Cardiac muscle cell (in vitro differentiated cells and primary cell): Measurements from ENCODE around the gene PGAM5. TPM values are rescaled to one million over a fixed set of nuclear protein-coding genes. Genes with fewer than 3 reads are reported as not detected.
A peak's percentile ranks its signal among the peaks of the same experiment; 100 is the strongest.

Experiments used
- DNase-seq, 2 donors: peaks; one replicate each; pipeline versions ENCODE4 v3.0.0 to v3.0.0-alpha.2; 2010 to 2017; ENCODE audit warnings: low read depth in 1 of 2, low spot score in 1 of 2
- H3K27ac ChIP-seq: fragments of 200-600 bp; sonication (generic); 2 replicates; pipeline ENCODE4 v1.5.1; 2016
- H3K27me3 ChIP-seq: fragments of 200-600 bp; sonication (generic); 2 replicates; pipeline ENCODE4 v1.6.0; 2016; ENCODE audit warnings: control low read depth
- H3K36me3 ChIP-seq: fragments of 200-600 bp; sonication (generic); 2 replicates; pipeline ENCODE4 v1.5.1; 2016; ENCODE audit warnings: control low read depth
- H3K4me1 ChIP-seq: fragments of 200-600 bp; sonication (generic); 2 replicates; pipeline ENCODE4 v1.8.1; 2017; ENCODE audit warnings: low read depth, mild to moderate bottlenecking, mixed run types
- H3K4me3 ChIP-seq: fragments of 200-600 bp; sonication (generic); 2 replicates; pipeline ENCODE4 v1.5.1; 2016; ENCODE audit warnings: mild to moderate bottlenecking
- H3K9me3 ChIP-seq: fragments of 200-600 bp; sonication (generic); 2 replicates; pipeline ENCODE4 v1.5.1; 2017; ENCODE audit warnings: low read depth, mild to moderate bottlenecking, control low read depth
- CTCF ChIP-seq: IDR thresholded peaks from 2 replicates; pipeline ENCODE4 v1.5.1; 2012; ENCODE audit warnings: low read depth, mild to moderate bottlenecking, low read length
- polyA plus RNA-seq: library from polyadenylated mRNA; unstranded; fragments of >200 nt; fragmentation: Nextera tagmentation; extraction: Ambion mirVana; gene quantifications from 2 replicates; pipeline ENCODE4 v1.2.1, GENCODE V29; 2016
- total RNA-seq: library from RNA; depleted of rRNA; stranded (reverse); fragments of >200 nt; gene quantifications from 2 replicates; pipeline ENCODE4 v1.2.3, GENCODE V29; 2016

The PGAM5 gene
- total and polyA plus RNA-seq, 2 experiments from 2014 or later = 23.8 to 28.5 TPM

GRCh38 chr12:132672678-132673077, 38.0 kb upstream of the PGAM5 start:
- no peaks in the 10 kb centered on the region for H3K9me3 ChIP-seq
- DNase-seq = peak in 1 of 2 donors; percentile 6
- TF ChIP-seq CTCF = no peak
- H3K4me3 ChIP-seq = no peak overlapping the region
- no peaks in the 10 kb centered on the region for H3K27me3 ChIP-seq
- H3K36me3 ChIP-seq = peaks cover 15% of the 10 kb centered on the region
- peak overlapping the region; percentile 23 for H3K27ac ChIP-seq
- no peaks in the 10 kb centered on the region for H3K4me1 ChIP-seq

- no peak for DNase-seq
- Histone ChIP-seq H3K27ac (peak overlapping the region; percentile 23), H3K4me3 (no peak overlapping the region), H3K36me3 (peaks cover 15% of the 10 kb centered on the region), H3K27me3 (no peaks in the 10 kb centered on the region), H3K4me1 (no peaks in the 10 kb centered on the region), H3K9me3 (no peaks in the 10 kb centered on the region)
- no peak for TF ChIP-seq CTCF
Observed at GRCh38 chr12:132673288-132674179, 37.1 kb upstream of the PGAM5 start.

- no peak for DNase-seq
- H3K4me3 ChIP-seq = no peak overlapping the region
- no peak overlapping the region for H3K27ac ChIP-seq
- no peaks in the 10 kb centered on the region for H3K9me3 ChIP-seq
- H3K4me1 ChIP-seq = no peaks in the 10 kb centered on the region
- peaks cover 11% of the 10 kb centered on the region for H3K36me3 ChIP-seq
- no peak for TF ChIP-seq CTCF
- no peaks in the 10 kb centered on the region for H3K27me3 ChIP-seq
Observed at GRCh38 chr12:132674561-132674960, 36.1 kb upstream of the PGAM5 start.

- Histone ChIP-seq H3K4me1 (no peaks in the 10 kb centered on the region), H3K27ac (no peak overlapping the region), H3K36me3 (peaks cover 8% of the 10 kb centered on the region), H3K9me3 (no peaks in the 10 kb centered on the region), H3K4me3 (no peak overlapping the region), H3K27me3 (no peaks in the 10 kb centered on the region)
- no peak for DNase-seq
- TF ChIP-seq CTCF = no peak
Observed at GRCh38 chr12:132675757-132676432, 34.7 kb upstream of the PGAM5 start.

- Histone ChIP-seq H3K9me3 (no peaks in the 10 kb centered on the region), H3K4me1 (no peaks in the 10 kb centered on the region), H3K4me3 (no peak overlapping the region), H3K36me3 (peaks cover 8% of the 10 kb centered on the region), H3K27ac (no peak overlapping the region), H3K27me3 (no peaks in the 10 kb centered on the region)
- no peak for TF ChIP-seq CTCF
- DNase-seq = no peak
Observed at GRCh38 chr12:132677492-132677891, 33.1 kb upstream of the PGAM5 start.
